ENCODE data around the gene SYNE2. TPM values are rescaled to one million over a fixed set of nuclear protein-coding genes. Genes with fewer than 3 reads are reported as not detected.
"Not testable (repeated sequence)": the region's sequence is repeated elsewhere in the genome, so short reads cannot be mapped to it uniquely, and the experiment has no call there.

SYNE2 gene
- total RNA-seq, 1 donor from 2014 or later, result 81.4 TPM

- not testable (repeated sequence) for H3K9ac ChIP-seq (ENCODE audit: low read depth in 1 of 3, low read length in 3 of 3); H3K4me3 ChIP-seq (ENCODE audit: low read length in 3 of 3); H3K27me3 ChIP-seq (ENCODE audit: control insufficient read depth in 3 of 3, insufficient read depth in 3 of 3, low read length in 3 of 3); H3K27ac ChIP-seq (ENCODE audit: low read depth, low read length); H3K36me3 ChIP-seq (ENCODE audit: control insufficient read depth in 3 of 3, insufficient read depth in 3 of 3, low read length in 3 of 3); H3K9me3 ChIP-seq (ENCODE audit: control insufficient read depth in 3 of 3, low read length in 3 of 3); H3K4me1 ChIP-seq (ENCODE audit: control insufficient read depth in 3 of 3, insufficient read depth in 3 of 3, low read length in 3 of 3)
Observed at GRCh38 chr14:64037869-64038745, 185.3 kb downstream of the SYNE2 start.

- no peak overlapping the region for H3K9ac ChIP-seq (ENCODE audit: low read depth in 1 of 3, low read length in 3 of 3)
- peaks cover 0 to 2% (median 0%) of the 10 kb centered on the region in 3 donors for H3K36me3 ChIP-seq (ENCODE audit: control insufficient read depth in 3 of 3, insufficient read depth in 3 of 3, low read length in 3 of 3)
- no peak overlapping the region for H3K4me3 ChIP-seq (ENCODE audit: low read length in 3 of 3)
- H3K9me3 ChIP-seq (ENCODE audit: control insufficient read depth in 3 of 3, low read length in 3 of 3), result no peaks in the 10 kb centered on the region
- no peaks in the 10 kb centered on the region for H3K4me1 ChIP-seq (ENCODE audit: control insufficient read depth in 3 of 3, insufficient read depth in 3 of 3, low read length in 3 of 3)
- no peak overlapping the region for H3K27ac ChIP-seq (ENCODE audit: low read depth, low read length)
- no peaks in the 10 kb centered on the region for H3K27me3 ChIP-seq (ENCODE audit: control insufficient read depth in 3 of 3, insufficient read depth in 3 of 3, low read length in 3 of 3)
Observed at GRCh38 chr14:64038841-64039542, 186.2 kb downstream of the SYNE2 start.

- H3K27ac ChIP-seq (ENCODE audit: low read depth, low read length), result no peak overlapping the region
- H3K36me3 ChIP-seq (ENCODE audit: control insufficient read depth in 3 of 3, insufficient read depth in 3 of 3, low read length in 3 of 3), result peaks cover 0 to 2% (median 0%) of the 10 kb centered on the region in 3 donors
- no peak overlapping the region for H3K9ac ChIP-seq (ENCODE audit: low read depth in 1 of 3, low read length in 3 of 3)
- H3K9me3 ChIP-seq (ENCODE audit: control insufficient read depth in 3 of 3, low read length in 3 of 3), result no peaks in the 10 kb centered on the region
- no peak overlapping the region for H3K4me3 ChIP-seq (ENCODE audit: low read length in 3 of 3)
- H3K27me3 ChIP-seq (ENCODE audit: control insufficient read depth in 3 of 3, insufficient read depth in 3 of 3, low read length in 3 of 3), result no peaks in the 10 kb centered on the region
- H3K4me1 ChIP-seq (ENCODE audit: control insufficient read depth in 3 of 3, insufficient read depth in 3 of 3, low read length in 3 of 3), result no peaks in the 10 kb centered on the region
Observed at GRCh38 chr14:64040044-64040443, 187.2 kb downstream of the SYNE2 start.

GRCh38 chr14:64043296-64043695, 190.5 kb downstream of the SYNE2 start:
- H3K9me3 ChIP-seq (ENCODE audit: control insufficient read depth in 3 of 3, low read length in 3 of 3), result not testable (repeated sequence)

GRCh38 chr14:64045091-64045490, 192.3 kb downstream of the SYNE2 start:
- Histone ChIP-seq H3K27me3 (ENCODE audit: control insufficient read depth in 3 of 3, insufficient read depth in 3 of 3, low read length in 3 of 3) (no peaks in the 10 kb centered on the region), H3K9me3 (ENCODE audit: control insufficient read depth in 3 of 3, low read length in 3 of 3) (no peaks in the 10 kb centered on the region), H3K9ac (ENCODE audit: low read depth in 1 of 3, low read length in 3 of 3) (no peak overlapping the region), H3K4me3 (ENCODE audit: low read length in 3 of 3) (no peak overlapping the region), H3K27ac (ENCODE audit: low read depth, low read length) (no peak overlapping the region), H3K4me1 (ENCODE audit: control insufficient read depth in 3 of 3, insufficient read depth in 3 of 3, low read length in 3 of 3) (no peaks in the 10 kb centered on the region), H3K36me3 (ENCODE audit: control insufficient read depth in 3 of 3, insufficient read depth in 3 of 3, low read length in 3 of 3) (peaks cover 2 to 6% (median 5%) of the 10 kb centered on the region in 3 donors)

More at GRCh38 chr14:64043296-64043695, 190.5 kb downstream of the SYNE2 start:
- H3K36me3 ChIP-seq (ENCODE audit: control insufficient read depth in 3 of 3, insufficient read depth in 3 of 3, low read length in 3 of 3); H3K27me3 ChIP-seq (ENCODE audit: control insufficient read depth in 3 of 3, insufficient read depth in 3 of 3, low read length in 3 of 3); H3K27ac ChIP-seq (ENCODE audit: low read depth, low read length); H3K9ac ChIP-seq (ENCODE audit: low read depth in 1 of 3, low read length in 3 of 3); H3K4me3 ChIP-seq (ENCODE audit: low read length in 3 of 3); H3K4me1 ChIP-seq (ENCODE audit: control insufficient read depth in 3 of 3, insufficient read depth in 3 of 3, low read length in 3 of 3): not testable (repeated sequence)

- Histone ChIP-seq H3K4me3 (ENCODE audit: low read length in 3 of 3) (no peak overlapping the region), H3K9me3 (ENCODE audit: control insufficient read depth in 3 of 3, low read length in 3 of 3) (no peaks in the 10 kb centered on the region), H3K27me3 (ENCODE audit: control insufficient read depth in 3 of 3, insufficient read depth in 3 of 3, low read length in 3 of 3) (no peaks in the 10 kb centered on the region), H3K36me3 (ENCODE audit: control insufficient read depth in 3 of 3, insufficient read depth in 3 of 3, low read length in 3 of 3) (peaks cover 9 to 16% (median 15%) of the 10 kb centered on the region in 3 donors), H3K4me1 (ENCODE audit: control insufficient read depth in 3 of 3, insufficient read depth in 3 of 3, low read length in 3 of 3) (no peaks in the 10 kb centered on the region), H3K27ac (ENCODE audit: low read depth, low read length) (no peak overlapping the region), H3K9ac (ENCODE audit: low read depth in 1 of 3, low read length in 3 of 3) (no peak overlapping the region)
Observed at GRCh38 chr14:64049616-64050381, 197.0 kb downstream of the SYNE2 start.

GRCh38 chr14:64053694-64054669, 201.2 kb downstream of the SYNE2 start:
- no peak overlapping the region for H3K4me3 ChIP-seq (ENCODE audit: low read length in 3 of 3)
- no peaks in the 10 kb centered on the region for H3K9me3 ChIP-seq (ENCODE audit: control insufficient read depth in 3 of 3, low read length in 3 of 3)
- H3K4me1 ChIP-seq (ENCODE audit: control insufficient read depth in 3 of 3, insufficient read depth in 3 of 3, low read length in 3 of 3), result no peaks in the 10 kb centered on the region
- peaks cover 6 to 18% (median 9%) of the 10 kb centered on the region in 3 donors for H3K36me3 ChIP-seq (ENCODE audit: control insufficient read depth in 3 of 3, insufficient read depth in 3 of 3, low read length in 3 of 3)
- H3K27me3 ChIP-seq (ENCODE audit: control insufficient read depth in 3 of 3, insufficient read depth in 3 of 3, low read length in 3 of 3), result no peaks in the 10 kb centered on the region
- no peak overlapping the region for H3K27ac ChIP-seq (ENCODE audit: low read depth, low read length)
- H3K9ac ChIP-seq (ENCODE audit: low read depth in 1 of 3, low read length in 3 of 3), result no peak overlapping the region

- Histone ChIP-seq H3K36me3 (ENCODE audit: control insufficient read depth in 3 of 3, insufficient read depth in 3 of 3, low read length in 3 of 3) (peaks cover 0 to 15% (median 4%) of the 10 kb centered on the region in 3 donors), H3K27ac (ENCODE audit: low read depth, low read length) (no peak overlapping the region), H3K27me3 (ENCODE audit: control insufficient read depth in 3 of 3, insufficient read depth in 3 of 3, low read length in 3 of 3) (no peaks in the 10 kb centered on the region), H3K9me3 (ENCODE audit: control insufficient read depth in 3 of 3, low read length in 3 of 3) (no peaks in the 10 kb centered on the region), H3K4me3 (ENCODE audit: low read length in 3 of 3) (no peak overlapping the region), H3K4me1 (ENCODE audit: control insufficient read depth in 3 of 3, insufficient read depth in 3 of 3, low read length in 3 of 3) (peaks cover 0 to 6% (median 6%) of the 10 kb centered on the region in 3 donors), H3K9ac (ENCODE audit: low read depth in 1 of 3, low read length in 3 of 3) (no peak overlapping the region)
Observed at GRCh38 chr14:64059454-64060198, 206.8 kb downstream of the SYNE2 start.
